ENCODE measurements around the gene NOTCH4.
A peak's percentile ranks its signal among the peaks of the same experiment; 100 is the strongest.

Gene NOTCH4

GRCh38 chr6:32211432-32211831 is 12.4 kb downstream of the NOTCH4 start (continued):
- peak; percentile 79 for TF ChIP-seq ZBTB11 (tag by site-specific recombination; conservative IDR thresholded peaks at IDR 0.05; ENCODE audit: low read depth)
- TF ChIP-seq ZNF623 (tag by site-specific recombination; IDR thresholded peaks at IDR 0.05) = peak; percentile 85
- peak; percentile 57 for TF ChIP-seq ZNF654 (tag by site-specific recombination; IDR thresholded peaks at IDR 0.05; ENCODE audit: low read depth)
- TF ChIP-seq ZNF629 (tag by site-specific recombination; IDR thresholded peaks at IDR 0.05) = peak; percentile 61
- 0 out of 2 replicates have a peak, but pooled peaks have one; percentile 23 for TF ChIP-seq ZFP3 (tag by site-specific recombination; IDR thresholded peaks at IDR 0.05; ENCODE audit: low read depth)
- peak; percentile 57; the same call in 1 of the 2 replicates for TF ChIP-seq ZNF639 (tag by site-specific recombination; IDR thresholded peaks at IDR 0.05)
- TF ChIP-seq RBAK (tag by site-specific recombination; IDR thresholded peaks at IDR 0.05) = peak; percentile 64; the same call in 1 of the 2 replicates
- peak; percentile 80 for TF ChIP-seq REST (tag by site-specific recombination; IDR thresholded peaks at IDR 0.05)
- TF ChIP-seq ZNF404 (tag by site-specific recombination; IDR thresholded peaks at IDR 0.05) = peak; percentile 71; the same call in 1 of the 2 replicates
- peak; percentile 84; the same call in 1 of the 2 replicates for TF ChIP-seq ZNF791 (tag by site-specific recombination; IDR thresholded peaks at IDR 0.05)
- TF ChIP-seq ZNF202 (tag by site-specific recombination; IDR thresholded peaks at IDR 0.05; ENCODE audit: borderline replicate concordance) = peak; percentile 85
- peak; percentile 78 for TF ChIP-seq ZBTB8A (tag by site-specific recombination; IDR thresholded peaks at IDR 0.05)
- TF ChIP-seq ZNF558 (tag by site-specific recombination; IDR thresholded peaks at IDR 0.05) = peak; percentile 87
- peak; percentile 94 for TF ChIP-seq ZNF426 (tag by site-specific recombination; IDR thresholded peaks at IDR 0.05)
- 0 out of 2 replicates have a peak, but pooled peaks have one; percentile 64 for TF ChIP-seq ZNF19 (tag by site-specific recombination; IDR thresholded peaks at IDR 0.05; ENCODE audit: low read depth)
- peak; percentile 90 for TF ChIP-seq ZNF433 (tag by site-specific recombination; IDR thresholded peaks at IDR 0.05; ENCODE audit: low read depth)
- peak; percentile 8; the same call in 1 of the 2 replicates for TF ChIP-seq ZNF146 (tag by site-specific recombination; IDR thresholded peaks at IDR 0.05)
- TF ChIP-seq SP3 (tag by site-specific recombination; IDR thresholded peaks at IDR 0.05) = peak; percentile 19; the same call in 1 of the 2 replicates
- 0 out of 2 replicates have a peak, but pooled peaks have one; percentile 31 for TF ChIP-seq AEBP2 (tag by site-specific recombination; IDR thresholded peaks at IDR 0.05; ENCODE audit: borderline replicate concordance)
- TF ChIP-seq ZNF510 (tag by site-specific recombination; IDR thresholded peaks at IDR 0.05; ENCODE audit: insufficient replicate concordance) = peak; percentile 73
- peak; percentile 68 for TF ChIP-seq ZNF266 (tag by site-specific recombination; IDR thresholded peaks at IDR 0.05; ENCODE audit: low read depth)
- TF ChIP-seq ZNF138 (tag by site-specific recombination; IDR thresholded peaks at IDR 0.05; ENCODE audit: borderline replicate concordance) = peak; percentile 96; the same call in 1 of the 2 replicates
- 0 out of 2 replicates have a peak, but pooled peaks have one; percentile 72 for TF ChIP-seq ZNF354C (tag by site-specific recombination; IDR thresholded peaks at IDR 0.05; ENCODE audit: borderline replicate concordance, low read depth)

Data from HEK293 (cell line).